Measurements from ENCODE around the gene TESPA1. TPM values are rescaled to one million over a fixed set of nuclear protein-coding genes. Genes with fewer than 3 reads are reported as not detected.

TESPA1 gene
- total RNA-seq, 4 donors from 2014 or later: 0.80 to 3.1 TPM; not detected in 2

DNA sequence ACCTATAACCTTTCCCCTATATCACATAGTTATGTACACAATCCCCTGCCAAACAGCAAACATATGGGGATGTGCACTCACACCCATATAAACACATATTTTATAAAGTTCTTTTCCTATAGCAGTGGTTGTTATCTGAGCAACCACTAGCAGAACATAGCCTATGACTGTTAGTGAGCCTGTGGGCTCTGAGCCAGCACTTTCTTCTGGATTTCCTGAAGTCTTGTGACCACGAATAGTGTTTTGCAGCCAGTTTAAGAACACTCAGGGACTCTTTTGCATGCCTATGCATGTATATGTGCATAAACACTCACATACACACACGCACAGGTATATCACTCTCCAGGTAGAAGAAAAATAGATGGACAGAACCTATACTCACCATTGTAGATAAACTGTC is 17.1 kb downstream of the TESPA1 start:
- no peak for DNase-seq (ENCODE audit: low spot score in 2 of 2)
- no peak for TF ChIP-seq POLR2A (IDR thresholded peaks at IDR 0.05)
- no peak for TF ChIP-seq EP300 (IDR thresholded peaks at IDR 0.05)
- TF ChIP-seq POLR2AphosphoS5 (IDR thresholded peaks at IDR 0.05): no peak
- TF ChIP-seq, protein P1, sequence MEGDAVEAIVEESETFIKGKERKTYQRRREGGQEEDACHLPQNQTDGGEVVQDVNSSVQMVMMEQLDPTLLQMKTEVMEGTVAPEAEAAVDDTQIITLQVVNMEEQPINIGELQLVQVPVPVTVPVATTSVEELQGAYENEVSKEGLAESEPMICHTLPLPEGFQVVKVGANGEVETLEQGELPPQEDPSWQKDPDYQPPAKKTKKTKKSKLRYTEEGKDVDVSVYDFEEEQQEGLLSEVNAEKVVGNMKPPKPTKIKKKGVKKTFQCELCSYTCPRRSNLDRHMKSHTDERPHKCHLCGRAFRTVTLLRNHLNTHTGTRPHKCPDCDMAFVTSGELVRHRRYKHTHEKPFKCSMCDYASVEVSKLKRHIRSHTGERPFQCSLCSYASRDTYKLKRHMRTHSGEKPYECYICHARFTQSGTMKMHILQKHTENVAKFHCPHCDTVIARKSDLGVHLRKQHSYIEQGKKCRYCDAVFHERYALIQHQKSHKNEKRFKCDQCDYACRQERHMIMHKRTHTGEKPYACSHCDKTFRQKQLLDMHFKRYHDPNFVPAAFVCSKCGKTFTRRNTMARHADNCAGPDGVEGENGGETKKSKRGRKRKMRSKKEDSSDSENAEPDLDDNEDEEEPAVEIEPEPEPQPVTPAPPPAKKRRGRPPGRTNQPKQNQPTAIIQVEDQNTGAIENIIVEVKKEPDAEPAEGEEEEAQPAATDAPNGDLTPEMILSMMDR (IDR thresholded peaks at IDR 0.05): no peak
- Histone ChIP-seq H3K36me3 (no peaks in the 10 kb centered on the region), H3K4me1 (peaks cover 7% of the 10 kb centered on the region), H3K4me3 (no peak overlapping the region), H3K27me3 (no peaks in the 10 kb centered on the region), H3K27ac (no peak overlapping the region), H3K9me3 (no peaks in the 10 kb centered on the region)
- 17% methylated on average over 2 of the region's 2 CpGs for WGBS

DNA sequence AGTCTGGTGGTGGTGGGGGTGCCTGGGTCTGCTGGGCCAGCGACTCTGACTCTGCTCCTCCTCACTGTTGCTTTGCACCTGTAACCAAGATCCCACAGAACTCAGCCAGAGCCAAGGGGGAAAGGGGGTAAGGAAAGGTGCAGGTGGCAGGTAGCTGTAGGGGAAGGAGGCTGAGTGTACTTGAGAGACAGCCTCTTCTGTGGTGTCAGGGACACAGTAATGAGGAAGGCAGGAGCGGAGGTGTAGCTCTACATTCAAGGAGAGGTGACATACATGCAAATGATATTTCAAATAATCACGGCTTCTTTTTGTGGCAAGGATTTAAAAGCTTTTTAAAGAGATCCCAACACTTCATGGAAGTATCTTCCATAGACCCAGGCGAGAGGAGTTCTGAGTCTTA is 23.4 kb downstream of the TESPA1 start:
- TF ChIP-seq EP300 (IDR thresholded peaks at IDR 0.05) (no peak), POLR2A (IDR thresholded peaks at IDR 0.05) (no peak), POLR2AphosphoS5 (IDR thresholded peaks at IDR 0.05) (no peak)
- TF ChIP-seq, protein P1 (IDR thresholded peaks at IDR 0.05): no peak
- no peak for DNase-seq (ENCODE audit: low spot score in 2 of 2)
- 88% methylated on average over 4 of the region's 4 CpGs for WGBS

DNA sequence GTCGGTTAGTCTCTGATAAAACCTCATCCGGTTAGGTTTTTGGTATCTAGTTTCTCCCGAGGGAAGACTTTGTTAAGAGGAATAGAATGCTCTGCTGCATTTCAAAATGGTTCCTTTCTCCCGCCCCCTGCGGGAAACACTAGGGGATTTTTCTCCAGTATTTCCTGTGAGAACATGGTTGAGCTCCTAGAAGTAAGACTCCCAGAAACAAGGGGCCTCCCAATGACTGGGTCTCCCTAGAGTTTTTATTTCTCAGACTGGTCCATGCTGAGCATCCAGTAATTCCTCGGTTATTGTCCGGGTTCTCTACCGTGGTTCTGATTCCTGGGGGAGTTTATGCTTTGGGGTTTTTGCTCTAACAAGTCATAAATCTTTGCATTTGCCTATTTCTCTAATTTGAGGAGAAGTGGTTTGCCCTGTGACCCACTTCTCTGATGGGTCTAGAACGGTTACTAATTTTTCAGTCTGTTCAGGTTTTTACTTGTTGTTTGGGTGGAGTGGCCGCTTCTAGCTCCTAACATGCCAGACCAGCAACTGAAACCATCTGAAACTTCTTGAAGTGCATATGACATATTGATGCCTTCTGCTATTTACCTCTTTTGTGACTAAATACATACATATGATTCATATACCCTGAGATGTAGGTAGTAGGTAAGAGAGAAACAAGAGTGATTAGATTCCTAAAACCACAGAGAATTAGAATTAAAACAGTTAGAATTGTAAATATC is 25.1 kb downstream of the TESPA1 start:
- 47% methylated on average over 10 of the region's 10 CpGs for WGBS
- no peaks in the 10 kb centered on the region for H3K27me3 ChIP-seq
- no peaks in the 10 kb centered on the region for H3K4me1 ChIP-seq
- TF ChIP-seq POLR2A (IDR thresholded peaks at IDR 0.05): no peak
- TF ChIP-seq, protein P1 (IDR thresholded peaks at IDR 0.05): no peak
- no peak for TF ChIP-seq POLR2AphosphoS5 (IDR thresholded peaks at IDR 0.05)
- TF ChIP-seq EP300 (IDR thresholded peaks at IDR 0.05): no peak
- H3K4me3 ChIP-seq: no peak overlapping the region
- H3K27ac ChIP-seq: no peak overlapping the region
- no peaks in the 10 kb centered on the region for H3K9me3 ChIP-seq
- H3K36me3 ChIP-seq: no peaks in the 10 kb centered on the region
- DNase-seq (ENCODE audit: low spot score in 2 of 2): no peak

More for the DNA sequence above, 23.4 kb downstream of the TESPA1 start:
- Histone ChIP-seq H3K4me3 (no peak overlapping the region), H3K4me1 (no peaks in the 10 kb centered on the region), H3K27me3 (no peaks in the 10 kb centered on the region), H3K9me3 (no peaks in the 10 kb centered on the region), H3K27ac (no peak overlapping the region), H3K36me3 (no peaks in the 10 kb centered on the region)

DNA sequence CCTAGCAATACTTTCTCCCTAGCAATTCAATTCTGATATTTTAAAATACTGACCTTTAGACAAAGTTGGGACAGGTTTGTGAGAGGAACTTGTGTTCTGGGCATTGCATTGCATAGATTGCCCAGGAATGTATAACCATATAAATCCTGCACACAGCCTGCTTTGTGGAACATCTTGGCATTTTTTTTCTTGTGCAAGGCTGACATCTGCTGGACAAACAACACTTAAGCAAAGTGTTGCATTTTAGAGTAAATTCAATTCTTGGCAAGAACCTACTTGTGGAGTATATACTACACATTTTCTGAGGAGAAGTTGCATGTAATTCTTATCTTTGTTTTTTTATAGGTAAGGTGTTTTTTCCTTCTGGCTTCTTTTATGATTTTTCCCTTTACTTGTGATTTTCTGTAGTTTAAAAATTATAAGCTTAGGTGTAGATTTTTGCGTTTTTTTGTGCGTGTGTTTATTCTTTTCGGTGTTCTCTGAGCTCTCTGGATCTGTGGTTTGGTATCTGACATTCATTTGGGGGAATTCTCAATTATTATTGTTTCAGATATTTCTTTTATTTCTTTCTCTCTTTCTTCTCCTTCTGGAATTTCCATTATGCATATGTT is 26.4 kb downstream of the TESPA1 start:
- no peaks in the 10 kb centered on the region for H3K4me1 ChIP-seq
- WGBS: 64% methylated on average over 3 of the region's 3 CpGs
- H3K4me3 ChIP-seq: no peak overlapping the region
- H3K36me3 ChIP-seq: no peaks in the 10 kb centered on the region
- H3K27me3 ChIP-seq: no peaks in the 10 kb centered on the region
- no peak overlapping the region for H3K27ac ChIP-seq
- no peak for DNase-seq (ENCODE audit: low spot score in 2 of 2)
- H3K9me3 ChIP-seq: no peaks in the 10 kb centered on the region
- TF ChIP-seq, protein P1 (IDR thresholded peaks at IDR 0.05): peak; percentile 37 to 47
- TF ChIP-seq POLR2A (IDR thresholded peaks at IDR 0.05) (no peak), EP300 (IDR thresholded peaks at IDR 0.05) (no peak)

DNA sequence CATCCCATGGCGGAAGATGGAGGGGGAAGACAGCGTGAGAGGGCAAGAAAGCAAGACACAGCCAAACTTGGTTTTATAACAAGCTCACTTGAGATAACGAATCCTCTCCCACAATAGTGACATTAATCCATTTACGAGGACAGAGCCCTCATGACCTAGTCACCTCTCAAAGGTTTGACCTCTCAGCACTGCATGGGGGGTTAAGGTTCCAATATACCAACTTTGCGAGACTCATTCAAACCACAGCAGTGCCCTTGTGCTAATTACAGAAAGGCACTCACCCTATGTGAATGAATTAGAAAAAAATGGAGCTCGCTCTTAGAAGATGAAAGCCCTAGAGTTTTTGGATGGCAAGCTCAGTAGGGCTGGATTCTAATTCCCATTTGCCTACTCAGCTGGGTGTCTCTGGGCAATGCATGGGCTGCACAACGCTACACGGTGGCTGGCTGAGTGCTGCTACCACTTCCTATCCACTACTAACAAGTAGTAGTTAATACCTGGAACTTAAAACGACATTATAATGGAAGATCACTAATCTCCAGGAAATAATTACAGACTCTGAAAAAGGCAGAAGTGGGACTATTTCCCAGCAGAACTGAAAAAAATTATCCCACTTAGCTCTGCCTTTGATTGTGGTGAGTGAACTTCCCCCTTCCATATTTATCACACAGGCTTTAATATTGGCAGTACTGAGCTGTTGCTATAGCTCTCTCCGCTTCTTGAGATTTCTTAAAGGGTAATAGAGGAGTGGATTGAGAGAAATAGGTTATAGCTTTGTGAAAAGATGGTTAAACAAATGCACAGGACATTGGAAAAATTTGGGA is 27.5 kb downstream of the TESPA1 start:
- Histone ChIP-seq H3K27me3 (no peaks in the 10 kb centered on the region), H3K27ac (no peak overlapping the region), H3K36me3 (no peaks in the 10 kb centered on the region), H3K9me3 (no peaks in the 10 kb centered on the region), H3K4me3 (no peak overlapping the region), H3K4me1 (no peaks in the 10 kb centered on the region)
- TF ChIP-seq POLR2AphosphoS5 (IDR thresholded peaks at IDR 0.05) (no peak), EP300 (IDR thresholded peaks at IDR 0.05) (no peak)
- TF ChIP-seq, protein P1 (IDR thresholded peaks at IDR 0.05): no peak
- 74% methylated on average over 10 of the region's 10 CpGs for WGBS
- DNase-seq (ENCODE audit: low spot score in 2 of 2): no peak

Data from suprapubic skin (tissue), 4 donors.